ENCODE data around the gene MAN2B2.

Gene MAN2B2

GRCh38 chr4:6589444-6589843, 14.5 kb downstream of the MAN2B2 start:
- Histone ChIP-seq H3K27ac (ENCODE audit: low read depth, low read length) (no peak overlapping the region), H2AFZ (ENCODE audit: insufficient read depth, low read length, poor library complexity) (no peak overlapping the region), H4K8ac (ENCODE audit: low read depth, low read length) (no peak overlapping the region), H2BK5ac (ENCODE audit: low read depth, low read length, poor library complexity) (no peak overlapping the region), H3K9ac (ENCODE audit: low read length) (no peak overlapping the region), H3K14ac (ENCODE audit: low read length) (no peak overlapping the region), H2BK12ac (ENCODE audit: low read length) (no peak overlapping the region), H3K23ac (ENCODE audit: low read length) (no peak overlapping the region), H3K36me3 (ENCODE audit: control insufficient read depth in 1 of 2, insufficient read depth in 2 of 2, low read length in 2 of 2) (peaks cover 3 to 5% of the 10 kb centered on the region in 2 experiments), H3K4me2 (ENCODE audit: low read length) (no peak overlapping the region), H2BK120ac (ENCODE audit: insufficient read depth, low read length, poor library complexity) (no peak overlapping the region), H4K91ac (ENCODE audit: low read depth, low read length) (no peak overlapping the region), H2AK5ac (ENCODE audit: low read length) (no peak overlapping the region), H4K12ac (ENCODE audit: low read depth, low read length) (no peak overlapping the region), H3K79me2 (ENCODE audit: control insufficient read depth, insufficient read depth, low read length, poor library complexity) (no peaks in the 10 kb centered on the region), H3K27me3 (ENCODE audit: insufficient read depth, low read length) (no peaks in the 10 kb centered on the region), H3K18ac (ENCODE audit: low read length) (no peak overlapping the region), H3K4me3 (ENCODE audit: low read depth, low read length) (no peak overlapping the region), H3K9me3 (ENCODE audit: insufficient read depth, low read depth, low read length) (peaks cover 2% of the 10 kb centered on the region), H3K4ac (ENCODE audit: low read depth, low read length) (no peak overlapping the region), H3K4me1 (ENCODE audit: control insufficient read depth in 1 of 2, insufficient read depth in 2 of 2, low read length in 2 of 2) (no peaks in the 10 kb centered on the region), H3K79me1 (ENCODE audit: low read length) (no peaks in the 10 kb centered on the region)
- no peak for DNase-seq
- whole genome bisulfite sequencing (ENCODE audit: extremely low coverage, insufficient coverage, insufficient read length) = no CpG with 5 or more reads among the region's 4 CpGs

GRCh38 chr4:6591313-6591712, 16.3 kb downstream of the MAN2B2 start:
- no peak overlapping the region for H4K12ac ChIP-seq (ENCODE audit: low read depth, low read length)
- no peak overlapping the region for H4K91ac ChIP-seq (ENCODE audit: low read depth, low read length)
- WGBS (ENCODE audit: extremely low coverage, insufficient coverage, insufficient read length) = no CpG with 5 or more reads among the region's 9 CpGs
- H2BK5ac ChIP-seq (ENCODE audit: low read depth, low read length, poor library complexity) = no peak overlapping the region
- H3K4me1 ChIP-seq (ENCODE audit: control insufficient read depth in 1 of 2, insufficient read depth in 2 of 2, low read length in 2 of 2) = no peaks in the 10 kb centered on the region
- H2AK5ac ChIP-seq (ENCODE audit: low read length) = no peak overlapping the region
- H3K4me3 ChIP-seq (ENCODE audit: low read depth, low read length) = no peak overlapping the region
- peaks cover 0 to 11% of the 10 kb centered on the region in 2 experiments for H3K36me3 ChIP-seq (ENCODE audit: control insufficient read depth in 1 of 2, insufficient read depth in 2 of 2, low read length in 2 of 2)
- DNase-seq = no peak
- no peaks in the 10 kb centered on the region for H3K79me1 ChIP-seq (ENCODE audit: low read length)
- no peak overlapping the region for H3K4ac ChIP-seq (ENCODE audit: low read depth, low read length)
- H3K79me2 ChIP-seq (ENCODE audit: control insufficient read depth, insufficient read depth, low read length, poor library complexity) = no peaks in the 10 kb centered on the region
- no peak overlapping the region for H4K8ac ChIP-seq (ENCODE audit: low read depth, low read length)
- H2BK120ac ChIP-seq (ENCODE audit: insufficient read depth, low read length, poor library complexity) = no peak overlapping the region
- H3K27ac ChIP-seq (ENCODE audit: low read depth, low read length) = no peak overlapping the region
- no peaks in the 10 kb centered on the region for H3K9me3 ChIP-seq (ENCODE audit: insufficient read depth, low read depth, low read length)
- no peak overlapping the region for H2BK12ac ChIP-seq (ENCODE audit: low read length)
- no peak overlapping the region for H3K18ac ChIP-seq (ENCODE audit: low read length)
- H3K14ac ChIP-seq (ENCODE audit: low read length) = no peak overlapping the region
- no peak overlapping the region for H2AFZ ChIP-seq (ENCODE audit: insufficient read depth, low read length, poor library complexity)
- H3K23ac ChIP-seq (ENCODE audit: low read length) = no peak overlapping the region
- H3K4me2 ChIP-seq (ENCODE audit: low read length) = no peak overlapping the region
- H3K27me3 ChIP-seq (ENCODE audit: insufficient read depth, low read length) = no peaks in the 10 kb centered on the region
- no peak overlapping the region for H3K9ac ChIP-seq (ENCODE audit: low read length)

- Histone ChIP-seq H2AFZ (ENCODE audit: insufficient read depth, low read length, poor library complexity) (no peak overlapping the region), H3K4me1 (ENCODE audit: control insufficient read depth in 1 of 2, insufficient read depth in 2 of 2, low read length in 2 of 2) (no peaks in the 10 kb centered on the region), H3K4me2 (ENCODE audit: low read length) (no peak overlapping the region), H2BK12ac (ENCODE audit: low read length) (no peak overlapping the region), H3K79me1 (ENCODE audit: low read length) (no peaks in the 10 kb centered on the region), H4K8ac (ENCODE audit: low read depth, low read length) (no peak overlapping the region), H3K27ac (ENCODE audit: low read depth, low read length) (no peak overlapping the region), H2AK5ac (ENCODE audit: low read length) (no peak overlapping the region), H3K9ac (ENCODE audit: low read length) (no peak overlapping the region), H3K4ac (ENCODE audit: low read depth, low read length) (no peak overlapping the region), H3K36me3 (ENCODE audit: control insufficient read depth in 1 of 2, insufficient read depth in 2 of 2, low read length in 2 of 2) (peaks cover 0 to 11% of the 10 kb centered on the region in 2 experiments), H3K23ac (ENCODE audit: low read length) (no peak overlapping the region), H2BK5ac (ENCODE audit: low read depth, low read length, poor library complexity) (no peak overlapping the region), H3K18ac (ENCODE audit: low read length) (no peak overlapping the region), H3K27me3 (ENCODE audit: insufficient read depth, low read length) (no peaks in the 10 kb centered on the region), H2BK120ac (ENCODE audit: insufficient read depth, low read length, poor library complexity) (no peak overlapping the region), H4K91ac (ENCODE audit: low read depth, low read length) (no peak overlapping the region), H3K14ac (ENCODE audit: low read length) (no peak overlapping the region), H3K4me3 (ENCODE audit: low read depth, low read length) (no peak overlapping the region), H3K79me2 (ENCODE audit: control insufficient read depth, insufficient read depth, low read length, poor library complexity) (no peaks in the 10 kb centered on the region), H3K9me3 (ENCODE audit: insufficient read depth, low read depth, low read length) (no peaks in the 10 kb centered on the region), H4K12ac (ENCODE audit: low read depth, low read length) (no peak overlapping the region)
- DNase-seq = no peak
- no CpG with 5 or more reads among the region's 9 CpGs for WGBS (ENCODE audit: extremely low coverage, insufficient coverage, insufficient read length)
These were observed 16.8 kb downstream of the MAN2B2 start for GRCh38 chr4:6591781-6592180.

- H3K4ac ChIP-seq (ENCODE audit: low read depth, low read length) = no peak overlapping the region
- H2AFZ ChIP-seq (ENCODE audit: insufficient read depth, low read length, poor library complexity) = no peak overlapping the region
- no peak overlapping the region for H2BK120ac ChIP-seq (ENCODE audit: insufficient read depth, low read length, poor library complexity)
- H3K79me2 ChIP-seq (ENCODE audit: control insufficient read depth, insufficient read depth, low read length, poor library complexity) = no peaks in the 10 kb centered on the region
- H3K27ac ChIP-seq (ENCODE audit: low read depth, low read length) = no peak overlapping the region
- H4K91ac ChIP-seq (ENCODE audit: low read depth, low read length) = no peak overlapping the region
- no peak overlapping the region for H3K23ac ChIP-seq (ENCODE audit: low read length)
- WGBS (ENCODE audit: extremely low coverage, insufficient coverage, insufficient read length) = no CpG with 5 or more reads among the region's 16 CpGs
- H2AK5ac ChIP-seq (ENCODE audit: low read length) = no peak overlapping the region
- no peak overlapping the region for H2BK5ac ChIP-seq (ENCODE audit: low read depth, low read length, poor library complexity)
- no peaks in the 10 kb centered on the region for H3K79me1 ChIP-seq (ENCODE audit: low read length)
- no peak overlapping the region for H3K9ac ChIP-seq (ENCODE audit: low read length)
- H3K9me3 ChIP-seq (ENCODE audit: insufficient read depth, low read depth, low read length) = peaks cover 3% of the 10 kb centered on the region
- H3K36me3 ChIP-seq (ENCODE audit: control insufficient read depth in 1 of 2, insufficient read depth in 2 of 2, low read length in 2 of 2) = peaks cover 4 to 14% of the 10 kb centered on the region in 2 experiments
- no peak overlapping the region for H3K18ac ChIP-seq (ENCODE audit: low read length)
- no peak overlapping the region for H3K4me3 ChIP-seq (ENCODE audit: low read depth, low read length)
- no peak for DNase-seq
- H4K8ac ChIP-seq (ENCODE audit: low read depth, low read length) = no peak overlapping the region
- H4K12ac ChIP-seq (ENCODE audit: low read depth, low read length) = no peak overlapping the region
- H3K27me3 ChIP-seq (ENCODE audit: insufficient read depth, low read length) = no peaks in the 10 kb centered on the region
- no peak overlapping the region for H3K14ac ChIP-seq (ENCODE audit: low read length)
- no peaks in the 10 kb centered on the region for H3K4me1 ChIP-seq (ENCODE audit: control insufficient read depth in 1 of 2, insufficient read depth in 2 of 2, low read length in 2 of 2)
- H2BK12ac ChIP-seq (ENCODE audit: low read length) = no peak overlapping the region
- H3K4me2 ChIP-seq (ENCODE audit: low read length) = no peak overlapping the region
These were observed 18.0 kb downstream of the MAN2B2 start for GRCh38 chr4:6592804-6593563.
